ENCODE measurements around the gene ITGA8.

ITGA8 gene

GRCh38 chr10:15473396-15473767, 246.3 kb downstream of the ITGA8 start:
- TF ChIP-seq CTCF (conservative IDR thresholded peaks at IDR 0.05; ENCODE audit: low read length) = no peak
- no peak overlapping the region for H3K4me3 ChIP-seq (ENCODE audit: low read length)
- no peak for DNase-seq (ENCODE audit: low read depth)

GRCh38 chr10:15472431-15473395, 247.0 kb downstream of the ITGA8 start:
- TF ChIP-seq CTCF (conservative IDR thresholded peaks at IDR 0.05; ENCODE audit: low read length) = peak; percentile 13; the same call in 1 of the 2 replicates
- DNase-seq (ENCODE audit: low read depth) = peak; percentile 91
- no peak overlapping the region for H3K4me3 ChIP-seq (ENCODE audit: low read length)

- H3K4me3 ChIP-seq (ENCODE audit: low read length) = no peak overlapping the region
- no peak for DNase-seq (ENCODE audit: low read depth)
- TF ChIP-seq CTCF (conservative IDR thresholded peaks at IDR 0.05; ENCODE audit: low read length) = no peak
Measured at GRCh38 chr10:15472008-15472407, 247.7 kb downstream of the ITGA8 start.

- no peak for TF ChIP-seq CTCF (conservative IDR thresholded peaks at IDR 0.05; ENCODE audit: low read length)
- peak; percentile 45 for DNase-seq (ENCODE audit: low read depth)
- no peak overlapping the region for H3K4me3 ChIP-seq (ENCODE audit: low read length)
Measured at GRCh38 chr10:15469111-15469510, 250.6 kb downstream of the ITGA8 start.

- no peak overlapping the region for H3K4me3 ChIP-seq (ENCODE audit: low read length)
- no peak for DNase-seq (ENCODE audit: low read depth)
- no peak for TF ChIP-seq CTCF (conservative IDR thresholded peaks at IDR 0.05; ENCODE audit: low read length)
Measured at GRCh38 chr10:15464381-15464780, 255.3 kb downstream of the ITGA8 start.
